Liver (tissue), 9 donors: ENCODE results near the gene SPI1. TPM values are rescaled to one million over a fixed set of nuclear protein-coding genes. Genes with fewer than 3 reads are reported as not detected.
A peak's percentile ranks its signal among the peaks of the same experiment; 100 is the strongest.

ENCODE experiments used
- DNase-seq: peaks from one replicate; pipeline ENCODE4 v3.0.0-alpha.2; 2017; ENCODE audit warnings: low spot score
- H3K27ac ChIP-seq, 2 donors: one replicate each; pipeline ENCODE4 v1.7.0; 2013; ENCODE audit warnings: inconsistent platforms in 2 of 2, low read length in 2 of 2, control low read depth in 1 of 2, low read depth in 1 of 2, mild to moderate bottlenecking in 1 of 2
- H3K27me3 ChIP-seq, 4 donors: one replicate each; pipeline versions ENCODE4 v1.6.1 to v1.7.0; 2013; ENCODE audit warnings: low read length in 3 of 4, inconsistent platforms in 1 of 4, mild to moderate bottlenecking in 1 of 4, moderate library complexity in 1 of 4; ENCODE audit not compliant: control insufficient read depth in 4 of 4, insufficient read depth in 4 of 4
- H3K36me3 ChIP-seq, 4 donors: one replicate each; pipeline versions ENCODE4 v1.6.1 to v1.7.0; 2013; ENCODE audit warnings: low read length in 3 of 4, mild to moderate bottlenecking in 3 of 4, low read depth in 1 of 4, moderate library complexity in 1 of 4; ENCODE audit not compliant: control insufficient read depth in 4 of 4, insufficient read depth in 3 of 4
- H3K4me1 ChIP-seq, 4 donors: one replicate each; pipeline versions ENCODE4 v1.6.1 to v1.7.0; 2013; ENCODE audit warnings: low read length in 3 of 4, mild to moderate bottlenecking in 3 of 4, moderate library complexity in 1 of 4; ENCODE audit not compliant: control insufficient read depth in 4 of 4, insufficient read depth in 4 of 4
- H3K4me3 ChIP-seq, 3 donors: one replicate each; pipeline versions ENCODE4 v1.6.1 to v1.7.0; 2013; ENCODE audit warnings: low read length in 3 of 3, control low read depth in 1 of 3, low read depth in 1 of 3, mild to moderate bottlenecking in 1 of 3
- H3K9ac ChIP-seq, 2 donors: one replicate each; pipeline ENCODE4 v1.7.0; 2013; ENCODE audit warnings: low read length in 2 of 2, mild to moderate bottlenecking in 2 of 2, moderate library complexity in 2 of 2, control low read depth in 1 of 2, low read depth in 1 of 2
- H3K9me3 ChIP-seq, 4 donors: one replicate each; pipeline versions ENCODE4 v1.6.1 to v1.7.0; 2013; ENCODE audit warnings: low read length in 3 of 4; ENCODE audit not compliant: control insufficient read depth in 4 of 4
- EGR1 ChIP-seq, 2 donors: IDR thresholded peaks; 2 replicates each; pipeline ENCODE4 v1.6.1; 2016 to 2018; ENCODE audit warnings: antibody characterized with exemption in 2 of 2, low read depth in 2 of 2
- FOXA1 ChIP-seq: IDR thresholded peaks from 2 replicates; pipeline ENCODE4 v1.6.1; 2016; ENCODE audit warnings: antibody characterized with exemption
- FOXA2 ChIP-seq: IDR thresholded peaks from 2 replicates; pipeline ENCODE4 v1.6.1; 2016; ENCODE audit warnings: antibody characterized with exemption
- GABPA ChIP-seq, 2 donors: IDR thresholded peaks in 1 of 2; conservative IDR thresholded peaks in 1 of 2; 2 replicates each; pipeline ENCODE4 v1.6.1; 2016; ENCODE audit warnings: antibody characterized with exemption in 2 of 2, mild to moderate bottlenecking in 1 of 2, moderate library complexity in 1 of 2
- HNF4A ChIP-seq, 2 donors: conservative IDR thresholded peaks; 2 replicates each; pipeline ENCODE4 v1.6.1; 2016; ENCODE audit warnings: antibody characterized with exemption in 2 of 2, mild to moderate bottlenecking in 2 of 2
- HNF4G ChIP-seq: IDR thresholded peaks from 2 replicates; pipeline ENCODE4 v1.6.1; 2016; ENCODE audit warnings: antibody characterized with exemption
- JUND ChIP-seq, 2 donors: IDR thresholded peaks; 2 replicates each; pipeline ENCODE4 v1.6.1; 2016; ENCODE audit warnings: antibody characterized with exemption in 2 of 2
- MAX ChIP-seq: IDR thresholded peaks from 2 replicates; pipeline ENCODE4 v1.6.1; 2016; ENCODE audit warnings: antibody characterized with exemption
- NR2F2 ChIP-seq: IDR thresholded peaks from 2 replicates; pipeline ENCODE4 v1.6.1; 2016; ENCODE audit warnings: antibody characterized with exemption
- RAD21 ChIP-seq, 2 donors: IDR thresholded peaks; 2 replicates each; pipeline ENCODE4 v1.6.1; 2016; ENCODE audit warnings: antibody characterized with exemption in 2 of 2, mild to moderate bottlenecking in 2 of 2
- RXRA ChIP-seq, 2 donors: IDR thresholded peaks; 2 replicates each; pipeline ENCODE4 v1.6.1; 2017 to 2018; ENCODE audit warnings: antibody characterized with exemption in 2 of 2, mild to moderate bottlenecking in 1 of 2
- SP1 ChIP-seq: IDR thresholded peaks from 2 replicates; pipeline ENCODE4 v1.6.1; 2018; ENCODE audit warnings: antibody characterized with exemption, mild to moderate bottlenecking
- TAF1 ChIP-seq: conservative IDR thresholded peaks from 2 replicates; pipeline ENCODE4 v1.6.1; 2016; ENCODE audit warnings: antibody characterized with exemption, mild to moderate bottlenecking
- YY1 ChIP-seq: IDR thresholded peaks from 2 replicates; pipeline ENCODE4 v1.6.1; 2016; ENCODE audit warnings: antibody characterized with exemption, mild to moderate bottlenecking
- WGBS: extraction: QIAGEN DNeasy Blood & Tissue Kit; methylation state at CpG from one replicate; pipeline ENCODE4 v1.1.7; 2013; 5-methylcytosine and 5-hydroxymethylcytosine counted together
- polyA plus RNA-seq, 2 donors: library from polyadenylated mRNA; stranded (reverse) in 1 of 2; unstranded in 1 of 2; fragments of 200-250 nt in 1 of 2; fragments of >200 nt in 1 of 2; fragmentation: Nextera tagmentation in 1 of 2; extraction: Ambion mirVana in 1 of 2; gene quantifications; one replicate each; pipeline versions ENCODE4 v1.2.1 to v1.2.3, GENCODE V29; 2013 to 2015
- total RNA-seq, 2 donors: library from RNA; depleted of rRNA; stranded (reverse); fragments of >200 nt; gene quantifications; one replicate each; pipeline ENCODE4 v1.2.3, GENCODE V29; 2014
- TF ChIP-seq, protein P1 (sequence below): IDR thresholded peaks from 2 replicates; pipeline ENCODE4 v1.6.1; 2016; ENCODE audit warnings: antibody characterized with exemption, mild to moderate bottlenecking
- TF ChIP-seq, protein P2 (sequence below): IDR thresholded peaks from 2 replicates; pipeline ENCODE4 v1.6.1; 2016; ENCODE audit warnings: antibody characterized with exemption
- TF ChIP-seq, protein P3 (sequence below): fragments of 150-350 bp; IDR thresholded peaks from 2 replicates; pipeline ENCODE4 v1.5.1; 2017; ENCODE audit warnings: improper control_type of control experiment, low read depth, low read length; ENCODE audit not compliant: missing input control
- TF ChIP-seq, protein P4 (sequence below): IDR thresholded peaks from 2 replicates; pipeline ENCODE4 v1.6.1; 2016; ENCODE audit warnings: antibody characterized with exemption
- donor health status: healthy.
- donor health status: healthy.
- donor health status: healthy.
- donor health status: healthy.
- donor health status: healthy.

The SPI1 gene
- total and polyA plus RNA-seq, 4 donors: 2.3 to 14.4 (median 13.3) TPM

- no peak overlapping the region for H3K9ac ChIP-seq
- peaks cover 15 to 51% (median 20%) of the 10 kb centered on the region in 4 donors for H3K36me3 ChIP-seq
- no peak overlapping the region for H3K4me3 ChIP-seq
- H3K27me3 ChIP-seq: no peaks in the 10 kb centered on the region
- H3K9me3 ChIP-seq: no peaks in the 10 kb centered on the region
- TF ChIP-seq, protein P1, sequence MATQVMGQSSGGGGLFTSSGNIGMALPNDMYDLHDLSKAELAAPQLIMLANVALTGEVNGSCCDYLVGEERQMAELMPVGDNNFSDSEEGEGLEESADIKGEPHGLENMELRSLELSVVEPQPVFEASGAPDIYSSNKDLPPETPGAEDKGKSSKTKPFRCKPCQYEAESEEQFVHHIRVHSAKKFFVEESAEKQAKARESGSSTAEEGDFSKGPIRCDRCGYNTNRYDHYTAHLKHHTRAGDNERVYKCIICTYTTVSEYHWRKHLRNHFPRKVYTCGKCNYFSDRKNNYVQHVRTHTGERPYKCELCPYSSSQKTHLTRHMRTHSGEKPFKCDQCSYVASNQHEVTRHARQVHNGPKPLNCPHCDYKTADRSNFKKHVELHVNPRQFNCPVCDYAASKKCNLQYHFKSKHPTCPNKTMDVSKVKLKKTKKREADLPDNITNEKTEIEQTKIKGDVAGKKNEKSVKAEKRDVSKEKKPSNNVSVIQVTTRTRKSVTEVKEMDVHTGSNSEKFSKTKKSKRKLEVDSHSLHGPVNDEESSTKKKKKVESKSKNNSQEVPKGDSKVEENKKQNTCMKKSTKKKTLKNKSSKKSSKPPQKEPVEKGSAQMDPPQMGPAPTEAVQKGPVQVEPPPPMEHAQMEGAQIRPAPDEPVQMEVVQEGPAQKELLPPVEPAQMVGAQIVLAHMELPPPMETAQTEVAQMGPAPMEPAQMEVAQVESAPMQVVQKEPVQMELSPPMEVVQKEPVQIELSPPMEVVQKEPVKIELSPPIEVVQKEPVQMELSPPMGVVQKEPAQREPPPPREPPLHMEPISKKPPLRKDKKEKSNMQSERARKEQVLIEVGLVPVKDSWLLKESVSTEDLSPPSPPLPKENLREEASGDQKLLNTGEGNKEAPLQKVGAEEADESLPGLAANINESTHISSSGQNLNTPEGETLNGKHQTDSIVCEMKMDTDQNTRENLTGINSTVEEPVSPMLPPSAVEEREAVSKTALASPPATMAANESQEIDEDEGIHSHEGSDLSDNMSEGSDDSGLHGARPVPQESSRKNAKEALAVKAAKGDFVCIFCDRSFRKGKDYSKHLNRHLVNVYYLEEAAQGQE: no peak
- TF ChIP-seq RAD21 (IDR thresholded peaks at IDR 0.05) (no peak), GABPA (IDR thresholded peaks at IDR 0.05 in 1 of 2, conservative IDR thresholded peaks at IDR 0.05 in 1 of 2) (no peak), EGR1 (IDR thresholded peaks at IDR 0.05; ENCODE audit: low read depth in 2 of 2) (no peak), MAX (no peak), HNF4G (no peak), FOXA1 (no peak), YY1 (no peak), FOXA2 (no peak), RXRA (IDR thresholded peaks at IDR 0.05) (no peak), JUND (IDR thresholded peaks at IDR 0.05) (no peak), TAF1 (no peak), HNF4A (conservative IDR thresholded peaks at IDR 0.05) (no peak), NR2F2 (no peak), SP1 (no peak)
- TF ChIP-seq, protein P2, sequence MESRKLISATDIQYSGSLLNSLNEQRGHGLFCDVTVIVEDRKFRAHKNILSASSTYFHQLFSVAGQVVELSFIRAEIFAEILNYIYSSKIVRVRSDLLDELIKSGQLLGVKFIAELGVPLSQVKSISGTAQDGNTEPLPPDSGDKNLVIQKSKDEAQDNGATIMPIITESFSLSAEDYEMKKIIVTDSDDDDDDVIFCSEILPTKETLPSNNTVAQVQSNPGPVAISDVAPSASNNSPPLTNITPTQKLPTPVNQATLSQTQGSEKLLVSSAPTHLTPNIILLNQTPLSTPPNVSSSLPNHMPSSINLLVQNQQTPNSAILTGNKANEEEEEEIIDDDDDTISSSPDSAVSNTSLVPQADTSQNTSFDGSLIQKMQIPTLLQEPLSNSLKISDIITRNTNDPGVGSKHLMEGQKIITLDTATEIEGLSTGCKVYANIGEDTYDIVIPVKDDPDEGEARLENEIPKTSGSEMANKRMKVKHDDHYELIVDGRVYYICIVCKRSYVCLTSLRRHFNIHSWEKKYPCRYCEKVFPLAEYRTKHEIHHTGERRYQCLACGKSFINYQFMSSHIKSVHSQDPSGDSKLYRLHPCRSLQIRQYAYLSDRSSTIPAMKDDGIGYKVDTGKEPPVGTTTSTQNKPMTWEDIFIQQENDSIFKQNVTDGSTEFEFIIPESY: no peak
- TF ChIP-seq, protein P3, sequence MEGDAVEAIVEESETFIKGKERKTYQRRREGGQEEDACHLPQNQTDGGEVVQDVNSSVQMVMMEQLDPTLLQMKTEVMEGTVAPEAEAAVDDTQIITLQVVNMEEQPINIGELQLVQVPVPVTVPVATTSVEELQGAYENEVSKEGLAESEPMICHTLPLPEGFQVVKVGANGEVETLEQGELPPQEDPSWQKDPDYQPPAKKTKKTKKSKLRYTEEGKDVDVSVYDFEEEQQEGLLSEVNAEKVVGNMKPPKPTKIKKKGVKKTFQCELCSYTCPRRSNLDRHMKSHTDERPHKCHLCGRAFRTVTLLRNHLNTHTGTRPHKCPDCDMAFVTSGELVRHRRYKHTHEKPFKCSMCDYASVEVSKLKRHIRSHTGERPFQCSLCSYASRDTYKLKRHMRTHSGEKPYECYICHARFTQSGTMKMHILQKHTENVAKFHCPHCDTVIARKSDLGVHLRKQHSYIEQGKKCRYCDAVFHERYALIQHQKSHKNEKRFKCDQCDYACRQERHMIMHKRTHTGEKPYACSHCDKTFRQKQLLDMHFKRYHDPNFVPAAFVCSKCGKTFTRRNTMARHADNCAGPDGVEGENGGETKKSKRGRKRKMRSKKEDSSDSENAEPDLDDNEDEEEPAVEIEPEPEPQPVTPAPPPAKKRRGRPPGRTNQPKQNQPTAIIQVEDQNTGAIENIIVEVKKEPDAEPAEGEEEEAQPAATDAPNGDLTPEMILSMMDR: no peak
- TF ChIP-seq, protein P4, sequence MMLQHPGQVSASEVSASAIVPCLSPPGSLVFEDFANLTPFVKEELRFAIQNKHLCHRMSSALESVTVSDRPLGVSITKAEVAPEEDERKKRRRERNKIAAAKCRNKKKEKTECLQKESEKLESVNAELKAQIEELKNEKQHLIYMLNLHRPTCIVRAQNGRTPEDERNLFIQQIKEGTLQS: no peak
- H3K27ac ChIP-seq: no peak overlapping the region
- peak; percentile 17 for DNase-seq
- no peaks in the 10 kb centered on the region for H3K4me1 ChIP-seq
- 91% methylated on average over 12 of the region's 12 CpGs for WGBS
Measured at GRCh38 chr11:47329431-47329986, 48.8 kb downstream of the SPI1 start.
